CD4-positive, alpha-beta T cell (primary cell): ENCODE measurements around the gene PCYOX1L. TPM values are rescaled to one million over a fixed set of nuclear protein-coding genes. Genes with fewer than 3 reads are reported as not detected.

Experiments used
- ATAC-seq: fragments of 200-7000 bp; cut with Tn5 transposase; one replicate; pipeline ENCODE4 v1.10.0; 2022; ENCODE audit warnings: mild to moderate bottlenecking; ENCODE audit not compliant: poor library complexity
- CTCF ChIA-PET: fragments of 350-600 bp; sonication (Branson Sonifier 250); formaldehyde crosslinking; loops from one replicate; lab custom pipeline; 2021; ENCODE audit warnings: antibody characterized with exemption, inconsistent platforms; lab: Charles Lee
- POLR2A ChIA-PET: fragments of 350-600 bp; sonication (Branson Sonifier 250); formaldehyde crosslinking; loops from one replicate; lab custom pipeline; 2021; ENCODE audit warnings: antibody characterized with exemption, inconsistent platforms; lab: Charles Lee
- DNase-seq, 14 experiments: peaks; one replicate each; pipeline ENCODE4 v3.0.0-alpha.2; 2013 to 2020; ENCODE audit warnings: mixed read lengths in 2 of 14
- H3K27ac ChIP-seq, 2 donors: one replicate each; pipeline versions ENCODE4 v1.5.1 to v1.7.0; 2013; ENCODE audit warnings: low read length in 2 of 2, low read depth in 1 of 2, mild to moderate bottlenecking in 1 of 2
- H3K27me3 ChIP-seq, 2 experiments: 1 replicate in 1 of 2; 2 replicates in 1 of 2; pipeline versions ENCODE4 v1.6.1 to v1.7.0; 2013; ENCODE audit warnings: low read length in 2 of 2, control low read depth in 1 of 2, mild to moderate bottlenecking in 1 of 2, moderate library complexity in 1 of 2; ENCODE audit not compliant: insufficient read depth in 2 of 2, control insufficient read depth in 1 of 2
- H3K36me3 ChIP-seq: one replicate; pipeline ENCODE4 v1.6.1; 2013; ENCODE audit warnings: low read length, control low read depth; ENCODE audit not compliant: insufficient read depth
- H3K4me1 ChIP-seq: one replicate; pipeline ENCODE4 v1.6.1; 2013; ENCODE audit warnings: low read length, control low read depth; ENCODE audit not compliant: insufficient read depth
- H3K4me3 ChIP-seq: one replicate; pipeline ENCODE4 v1.5.1; 2013; ENCODE audit warnings: mild to moderate bottlenecking, low read length, moderate library complexity
- H3K9me3 ChIP-seq, 2 experiments: 1 replicate in 1 of 2; 2 replicates in 1 of 2; pipeline versions ENCODE4 v1.6.1 to v1.7.0; 2013; ENCODE audit warnings: low read length in 2 of 2, mild to moderate bottlenecking in 2 of 2, control low read depth in 1 of 2, moderate library complexity in 1 of 2; ENCODE audit not compliant: control insufficient read depth in 1 of 2, insufficient read depth in 1 of 2
- H3K27ac Mint-ChIP-seq: one replicate; pipeline ENCODE4 v1.8.0; 2020; ENCODE audit warnings: mixed read lengths
- H3K27me3 Mint-ChIP-seq: one replicate; pipeline ENCODE4 v1.8.0; 2021; ENCODE audit warnings: mixed read lengths
- H3K36me3 Mint-ChIP-seq: one replicate; pipeline ENCODE4 v1.8.0; 2021; ENCODE audit warnings: low read depth, mixed read lengths
- H3K4me1 Mint-ChIP-seq: one replicate; pipeline ENCODE4 v1.8.0; 2021; ENCODE audit warnings: low read depth, mixed read lengths
- H3K4me3 Mint-ChIP-seq: one replicate; pipeline ENCODE4 v1.8.0; 2020; ENCODE audit warnings: mild to moderate bottlenecking, mixed read lengths
- H3K9me3 Mint-ChIP-seq: one replicate; pipeline ENCODE4 v1.8.0; 2020; ENCODE audit warnings: mixed read lengths
- intact Hi-C, 2 experiments: fragments of 100-400 bp; cut with DNase I in 1 of 2; cut with micrococcal nuclease in 1 of 2; formaldehyde crosslinking; loops; one replicate each; pipeline versions ENCODE4 v1.15.1 to v1.9.0; 2023 to 2025; cut with DNase I, micrococcal nuclease
- total RNA-seq, 174 experiments: library from RNA in 2 of 174; stranded (reverse) in 2 of 174; gene quantifications; one replicate each; pipeline ENCODE4 v1.2.3 and lab custom pipeline; 2021 to 2026
- TF ChIP-seq, protein P1 (sequence below): fragments of 200-600 bp; IDR thresholded peaks from one replicate; pipeline ENCODE4 v1.8.0; 2022; ENCODE audit warnings: antibody characterized with exemption, mild to moderate bottlenecking

PCYOX1L gene
- total RNA-seq, 2 experiments from 2014 or later: 22.9 to 24.8 TPM

DNA sequence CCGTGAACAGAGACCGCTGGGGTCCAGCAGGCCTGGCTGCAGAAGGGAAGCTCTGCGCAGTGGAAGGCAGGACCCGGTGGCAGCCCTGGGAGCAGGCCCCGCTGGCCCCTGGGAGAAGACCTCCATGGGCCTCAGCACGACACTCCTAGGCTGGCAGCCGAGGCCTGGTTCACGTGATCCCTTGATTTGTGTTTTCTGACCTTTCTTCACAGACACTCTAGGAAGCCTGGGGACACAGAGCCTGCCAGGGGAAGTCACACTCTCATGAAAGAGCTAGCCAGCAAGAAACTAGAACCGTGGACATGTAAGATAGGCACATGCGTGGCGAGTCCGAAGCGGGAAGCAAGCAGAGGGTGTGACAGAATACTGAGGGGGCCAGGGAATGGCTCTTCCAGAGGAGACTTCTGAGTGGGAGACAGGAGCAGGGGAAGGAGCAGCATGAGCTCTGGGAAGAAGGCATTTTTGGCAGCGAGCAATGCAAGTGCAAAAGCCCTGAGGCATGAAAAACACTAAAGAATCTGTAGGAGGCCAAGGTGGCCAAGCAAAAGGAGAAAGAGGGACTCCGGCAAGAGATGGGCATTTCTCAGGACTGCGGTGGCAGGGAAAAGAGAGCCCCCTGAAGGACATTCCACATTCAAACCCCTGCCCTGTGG lies 47.8 kb downstream of the PCYOX1L start:
- H3K36me3 ChIP-seq: no peaks in the 10 kb centered on the region
- POLR2A ChIA-PET: no interaction called here
- H3K9me3 ChIP-seq: no peaks in the 10 kb centered on the region
- Mint-ChIP-seq H3K4me1 (no peaks in the 10 kb centered on the region), H3K27ac (no peak overlapping the region), H3K27me3 (no peaks in the 10 kb centered on the region), H3K9me3 (no peaks in the 10 kb centered on the region), H3K36me3 (no peaks in the 10 kb centered on the region), H3K4me3 (no peak overlapping the region)
- DNase-seq (no peak), ATAC-seq (no peak)
- TF ChIP-seq, protein P1, sequence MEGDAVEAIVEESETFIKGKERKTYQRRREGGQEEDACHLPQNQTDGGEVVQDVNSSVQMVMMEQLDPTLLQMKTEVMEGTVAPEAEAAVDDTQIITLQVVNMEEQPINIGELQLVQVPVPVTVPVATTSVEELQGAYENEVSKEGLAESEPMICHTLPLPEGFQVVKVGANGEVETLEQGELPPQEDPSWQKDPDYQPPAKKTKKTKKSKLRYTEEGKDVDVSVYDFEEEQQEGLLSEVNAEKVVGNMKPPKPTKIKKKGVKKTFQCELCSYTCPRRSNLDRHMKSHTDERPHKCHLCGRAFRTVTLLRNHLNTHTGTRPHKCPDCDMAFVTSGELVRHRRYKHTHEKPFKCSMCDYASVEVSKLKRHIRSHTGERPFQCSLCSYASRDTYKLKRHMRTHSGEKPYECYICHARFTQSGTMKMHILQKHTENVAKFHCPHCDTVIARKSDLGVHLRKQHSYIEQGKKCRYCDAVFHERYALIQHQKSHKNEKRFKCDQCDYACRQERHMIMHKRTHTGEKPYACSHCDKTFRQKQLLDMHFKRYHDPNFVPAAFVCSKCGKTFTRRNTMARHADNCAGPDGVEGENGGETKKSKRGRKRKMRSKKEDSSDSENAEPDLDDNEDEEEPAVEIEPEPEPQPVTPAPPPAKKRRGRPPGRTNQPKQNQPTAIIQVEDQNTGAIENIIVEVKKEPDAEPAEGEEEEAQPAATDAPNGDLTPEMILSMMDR: no peak
- no peak overlapping the region for H3K4me3 ChIP-seq
- no peaks in the 10 kb centered on the region for H3K27me3 ChIP-seq
- CTCF ChIA-PET: no interaction called here
- no peak overlapping the region for H3K27ac ChIP-seq
- intact Hi-C loops: no loop called here
- H3K4me1 ChIP-seq: no peaks in the 10 kb centered on the region

GRCh38 chr5:149406203-149406978 lies 48.5 kb downstream of the PCYOX1L start:
- Mint-ChIP-seq H3K36me3 (no peaks in the 10 kb centered on the region), H3K27ac (no peak overlapping the region), H3K27me3 (no peaks in the 10 kb centered on the region), H3K9me3 (no peaks in the 10 kb centered on the region), H3K4me1 (no peaks in the 10 kb centered on the region), H3K4me3 (no peak overlapping the region)
- ChIA-PET CTCF (no interaction called here), POLR2A (no interaction called here)
- Histone ChIP-seq H3K4me1 (no peaks in the 10 kb centered on the region), H3K9me3 (no peaks in the 10 kb centered on the region), H3K36me3 (no peaks in the 10 kb centered on the region), H3K4me3 (no peak overlapping the region), H3K27ac (no peak overlapping the region), H3K27me3 (no peaks in the 10 kb centered on the region)
- DNase-seq: no peak
- ATAC-seq: no peak
- intact Hi-C loops: no loop called here
- TF ChIP-seq, protein P1: no peak

GRCh38 chr5:149406979-149407306 lies 49.1 kb downstream of the PCYOX1L start:
- Mint-ChIP-seq H3K27ac (no peak overlapping the region), H3K4me1 (no peaks in the 10 kb centered on the region), H3K4me3 (no peak overlapping the region), H3K36me3 (no peaks in the 10 kb centered on the region), H3K27me3 (no peaks in the 10 kb centered on the region), H3K9me3 (no peaks in the 10 kb centered on the region)
- Histone ChIP-seq H3K27ac (no peak overlapping the region), H3K4me3 (no peak overlapping the region), H3K27me3 (no peaks in the 10 kb centered on the region), H3K36me3 (no peaks in the 10 kb centered on the region), H3K4me1 (no peaks in the 10 kb centered on the region), H3K9me3 (no peaks in the 10 kb centered on the region)
- TF ChIP-seq, protein P1: no peak
- ChIA-PET CTCF (no interaction called here), POLR2A (no interaction called here)
- no peak for DNase-seq
- no peak for ATAC-seq
- intact Hi-C loops: no loop called here
